NCI-H2081 treated with DMSO at 0.1 percent for 48 hours (cell line): ENCODE results near the gene NT5C1A.

ENCODE experiments used
- DNase-seq: peaks from one replicate; lab custom pipeline; 2025; lab: John Stamatoyannopoulos, UW

Gene NT5C1A

GRCh38 chr1:39671793-39672550 is at the start of gene NT5C1A:
NT5C1A (minus strand) TSS chr1:39672107; CDS start chr1:39672038, 69 bp downstream.
- no peak for DNase-seq

GRCh38 chr1:39721664-39722063 is 49.8 kb upstream of the NT5C1A start:
- DNase-seq, result no peak

GRCh38 chr1:39720094-39720999 is 48.4 kb upstream of the NT5C1A start:
- peak; percentile 56 for DNase-seq

- DNase-seq, result no peak
These were observed 45.9 kb upstream of the NT5C1A start for GRCh38 chr1:39717809-39718208.

GRCh38 chr1:39713557-39713956 is 41.6 kb upstream of the NT5C1A start:
- no peak for DNase-seq

- DNase-seq, result no peak
These were observed 40.0 kb upstream of the NT5C1A start for GRCh38 chr1:39711966-39712340.

GRCh38 chr1:39711104-39711965 is 39.4 kb upstream of the NT5C1A start:
- no peak for DNase-seq

GRCh38 chr1:39707506-39707905 is 35.6 kb upstream of the NT5C1A start:
- no peak for DNase-seq

GRCh38 chr1:39704757-39705156 is 32.9 kb upstream of the NT5C1A start:
- no peak for DNase-seq

GRCh38 chr1:39701049-39701439 is 29.1 kb upstream of the NT5C1A start:
- no peak for DNase-seq

- no peak for DNase-seq
These were observed 28.4 kb upstream of the NT5C1A start for GRCh38 chr1:39700348-39700747.

GRCh38 chr1:39699419-39699818 is 27.5 kb upstream of the NT5C1A start:
- DNase-seq, result no peak

- no peak for DNase-seq
These were observed 26.7 kb upstream of the NT5C1A start for GRCh38 chr1:39698568-39698967.

- DNase-seq, result no peak
These were observed 24.5 kb upstream of the NT5C1A start for GRCh38 chr1:39696448-39696847.

GRCh38 chr1:39695016-39695415 is 23.1 kb upstream of the NT5C1A start:
- no peak for DNase-seq

- DNase-seq, result no peak
These were observed 22.1 kb upstream of the NT5C1A start for GRCh38 chr1:39694026-39694425.

GRCh38 chr1:39692152-39693074 is 20.5 kb upstream of the NT5C1A start:
- DNase-seq, result no peak

GRCh38 chr1:39691383-39692151 is 19.7 kb upstream of the NT5C1A start, which contains the start of gene HPCAL4:
HPCAL4 (minus strand) TSS chr1:39691433; CDS start chr1:39684603, 6,830 bp downstream.
- peak; percentile 35 for DNase-seq

GRCh38 chr1:39690794-39691382 is 19.0 kb upstream of the NT5C1A start:
- DNase-seq, result no peak

- DNase-seq, result no peak
These were observed 18.3 kb upstream of the NT5C1A start for GRCh38 chr1:39690225-39690624.
